MCF 10A (cell line): ENCODE results near the gene SOBP. TPM values are rescaled to one million over a fixed set of nuclear protein-coding genes. Genes with fewer than 3 reads are reported as not detected.

Experiments used
- BruUV-seq: library from RNA; stranded (reverse); fragments of 400-500 nt; replicated peaks from 2 replicates; lab custom pipeline; 2021; lab: Mats Ljungman, UMichigan
- CTCF ChIA-PET: fragments of 300-600 bp; sonication (Branson Sonifier 250); formaldehyde crosslinking; extraction: SDS; loops from one replicate; lab custom pipeline; 2021; ENCODE audit warnings: antibody characterized with exemption, inconsistent platforms; lab: Yijun Ruan, JAX
- POLR2A ChIA-PET: fragments of 300-600, 350-650 bp; sonication (Branson Sonifier 250); formaldehyde crosslinking; extraction: SDS; loops from one replicate; lab custom pipeline; 2020; ENCODE audit warnings: antibody characterized with exemption, inconsistent platforms; lab: Yijun Ruan, JAX
- DNase-seq: peaks from one replicate; pipeline ENCODE4 v3.0.0-alpha.2; 2018; ENCODE audit not compliant: unreplicated experiment
- H3K27ac Mint-ChIP-seq: one replicate; pipeline ENCODE4 v1.8.0; 2022; ENCODE audit warnings: mild to moderate bottlenecking, low read depth, mixed read lengths; ENCODE audit not compliant: unreplicated experiment
- H3K27me3 Mint-ChIP-seq: one replicate; pipeline ENCODE4 v1.8.0; 2022; ENCODE audit warnings: mixed read lengths; ENCODE audit not compliant: insufficient read depth, unreplicated experiment
- H3K36me3 Mint-ChIP-seq: one replicate; pipeline ENCODE4 v1.8.0; 2022; ENCODE audit warnings: mild to moderate bottlenecking, moderate library complexity, mixed read lengths; ENCODE audit not compliant: insufficient read depth, unreplicated experiment
- H3K4me1 Mint-ChIP-seq: one replicate; pipeline ENCODE4 v1.8.0; 2022; ENCODE audit warnings: mixed read lengths; ENCODE audit not compliant: insufficient read depth, unreplicated experiment
- H3K4me3 Mint-ChIP-seq: one replicate; pipeline ENCODE4 v1.8.0; 2022; ENCODE audit warnings: mild to moderate bottlenecking, moderate library complexity, mixed read lengths; ENCODE audit not compliant: unreplicated experiment
- H3K9me3 Mint-ChIP-seq: one replicate; pipeline ENCODE4 v1.8.0; 2022; ENCODE audit warnings: mixed read lengths; ENCODE audit not compliant: unreplicated experiment
- CTCF ChIP-seq: fragments of 200-600 bp; IDR thresholded peaks from one replicate; pipeline ENCODE4 v1.8.0; 2022; ENCODE audit warnings: antibody characterized with exemption, mild to moderate bottlenecking; ENCODE audit not compliant: unreplicated experiment
- intact Hi-C: fragments of 100-400 bp; cut with micrococcal nuclease; formaldehyde crosslinking; loops from 2 replicates; pipeline ENCODE4 v1.14.1; 2022
- total RNA-seq: library from RNA; stranded (reverse); gene quantifications from 2 replicates; pipeline ENCODE4 v1.2.3, GENCODE V29; 2022

Gene SOBP
- total RNA-seq, 1 experiment from 2014 or later, result 0.21 TPM

- H3K36me3 Mint-ChIP-seq, result no peaks in the 10 kb centered on the region
- no peaks in the 10 kb centered on the region for H3K9me3 Mint-ChIP-seq
- no peak overlapping the region for H3K4me3 Mint-ChIP-seq
- peaks cover 9% of the 10 kb centered on the region for H3K4me1 Mint-ChIP-seq
- BruUV-seq, result no TSS peak
- TF ChIP-seq CTCF, result no peak
- intact Hi-C loops, result no loop called here
- ChIA-PET POLR2A (interaction anchor here (0.6 kb wide), 3 partner anchors 10 to 310 kb away, joined by 3 to 5 read pairs (median 4); no protein-coding TSS in a partner anchor), CTCF (interaction anchor here (0.7 to 1.4 kb wide), 3 partner anchors 22 to 481 kb away, joined by 3 read pairs; no protein-coding TSS in a partner anchor)
- no peak for DNase-seq
- no peak overlapping the region for H3K27ac Mint-ChIP-seq
- H3K27me3 Mint-ChIP-seq, result peaks cover 29% of the 10 kb centered on the region
Observed at GRCh38 chr6:107628878-107629277, 139.0 kb downstream of the SOBP start.

- BruUV-seq, result no TSS peak
- TF ChIP-seq CTCF, result no peak
- ChIA-PET CTCF (interaction anchor here (1.0 kb wide), 1 partner anchor 22 kb away, joined by 3 read pairs; no protein-coding TSS in a partner anchor), POLR2A (no interaction called here)
- Mint-ChIP-seq H3K27me3 (peaks cover 29% of the 10 kb centered on the region), H3K27ac (no peak overlapping the region), H3K4me1 (peaks cover 2% of the 10 kb centered on the region), H3K9me3 (no peaks in the 10 kb centered on the region), H3K36me3 (no peaks in the 10 kb centered on the region), H3K4me3 (no peak overlapping the region)
- DNase-seq, result no peak
- intact Hi-C loops, result no loop called here
Observed at GRCh38 chr6:107629548-107630129, 139.7 kb downstream of the SOBP start.

GRCh38 chr6:107630348-107630977 is 140.5 kb downstream of the SOBP start:
- no peaks in the 10 kb centered on the region for H3K4me1 Mint-ChIP-seq
- POLR2A ChIA-PET, result interaction anchor here (0.7 kb wide), 1 partner anchor 362 kb away, joined by 3 read pairs; no protein-coding TSS in a partner anchor

More at GRCh38 chr6:107630348-107630977, 140.5 kb downstream of the SOBP start:
- no peak for TF ChIP-seq CTCF
- CTCF ChIA-PET, result interaction anchor here (1.7 kb wide), 1 partner anchor 313 kb away, joined by 5 read pairs; no protein-coding TSS in a partner anchor
- Mint-ChIP-seq H3K9me3 (no peaks in the 10 kb centered on the region), H3K27me3 (peaks cover 29% of the 10 kb centered on the region), H3K36me3 (no peaks in the 10 kb centered on the region), H3K27ac (no peak overlapping the region), H3K4me3 (no peak overlapping the region)
- no peak for DNase-seq
- intact Hi-C loops, result no loop called here
- no TSS peak for BruUV-seq
